GM12878 (cell line): ENCODE results near the gene FUT8. TPM values are rescaled to one million over a fixed set of nuclear protein-coding genes. Genes with fewer than 3 reads are reported as not detected.

Experiments
- CHD4 ChIP-seq: fragments of 200-600 bp; sonication (generic); IDR thresholded peaks from 2 replicates; pipeline ENCODE4 v1.6.1; 2016; ENCODE audit warnings: mild to moderate bottlenecking
- KAT2A ChIP-seq: conservative IDR thresholded peaks from 2 replicates; pipeline ENCODE4 v1.6.1; 2011; ENCODE audit warnings: low read depth, low read length; ENCODE audit not compliant: control insufficient read depth
- MLLT1 ChIP-seq: fragments of 450-650 bp; IDR thresholded peaks from 2 replicates; pipeline ENCODE4 v1.6.1; 2016; ENCODE audit warnings: mild to moderate bottlenecking
- RAD51 ChIP-seq: fragments of 450-650 bp; IDR thresholded peaks from 2 replicates; pipeline ENCODE4 v1.6.1; 2016; ENCODE audit warnings: moderate library complexity, mild to moderate bottlenecking, inconsistent platforms
- RELB ChIP-seq: fragments of 450-650 bp; IDR thresholded peaks from 2 replicates; pipeline ENCODE4 v1.6.1; 2017; ENCODE audit warnings: low read depth, mild to moderate bottlenecking, moderate library complexity
- polyA plus RNA-seq, 11 experiments: library from polyadenylated mRNA; depleted of rRNA in 4 of 11; unstranded in 6 of 11; stranded (reverse) in 5 of 11; fragments of >200 nt; fragmentation: Nextera tagmentation in 4 of 11; fragmentation: Illumina TruSeq in 1 of 11; extraction: Ambion mirVana in 4 of 11; extraction: Trizol in 1 of 11; gene quantifications; 1 replicate in 1 of 11; 2 replicates in 10 of 11; pipeline versions ENCODE4 v1.2.1 to v1.2.3, GENCODE V29; 2011 to 2016; ENCODE audit warnings: inconsistent platforms in 2 of 11, missing spikeins in 2 of 11, low read depth in 1 of 11
- total RNA-seq, 4 experiments: library from RNA; depleted of rRNA in 3 of 4; stranded (reverse); fragments of >200 nt in 3 of 4; fragmentation: Illumina TruSeq in 1 of 4; extraction: Trizol in 1 of 4; gene quantifications; 2 replicates each; pipeline versions ENCODE4 v1.2.1 to v1.2.3, GENCODE V29; 2013 to 2021
- TF ChIP-seq, protein P1 (sequence below): fragments of 450-650 bp; IDR thresholded peaks from 2 replicates; pipeline ENCODE4 v1.6.1; 2017; ENCODE audit warnings: mild to moderate bottlenecking, moderate library complexity

FUT8 gene
- total and polyA plus RNA-seq, 10 of the 15 experiments (the other 5 are each of a cell fraction or from before 2014, with no cell fraction given) = 21.3 to 106 (median 66.3) TPM

DNA sequence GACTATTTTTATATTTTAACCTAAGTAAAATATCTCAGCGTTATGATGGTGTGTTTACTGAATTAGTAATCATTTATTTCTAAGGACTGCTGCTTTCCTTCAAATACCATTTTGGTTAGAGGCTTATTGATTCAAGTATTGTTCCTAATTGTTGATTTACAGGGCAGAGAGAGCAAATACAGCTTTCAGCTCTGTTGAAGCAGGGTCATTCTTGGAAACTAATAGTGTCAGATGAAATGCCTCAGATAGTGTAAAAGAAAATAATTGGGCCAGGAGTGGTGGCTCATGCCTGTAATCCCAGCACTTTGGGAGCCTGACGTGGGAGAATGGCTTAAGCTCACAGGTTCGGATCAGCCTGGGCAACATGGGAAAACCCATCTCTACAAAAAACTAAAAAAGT lies 249.3 kb downstream of the FUT8 start (continued):
- TF ChIP-seq, protein P1, sequence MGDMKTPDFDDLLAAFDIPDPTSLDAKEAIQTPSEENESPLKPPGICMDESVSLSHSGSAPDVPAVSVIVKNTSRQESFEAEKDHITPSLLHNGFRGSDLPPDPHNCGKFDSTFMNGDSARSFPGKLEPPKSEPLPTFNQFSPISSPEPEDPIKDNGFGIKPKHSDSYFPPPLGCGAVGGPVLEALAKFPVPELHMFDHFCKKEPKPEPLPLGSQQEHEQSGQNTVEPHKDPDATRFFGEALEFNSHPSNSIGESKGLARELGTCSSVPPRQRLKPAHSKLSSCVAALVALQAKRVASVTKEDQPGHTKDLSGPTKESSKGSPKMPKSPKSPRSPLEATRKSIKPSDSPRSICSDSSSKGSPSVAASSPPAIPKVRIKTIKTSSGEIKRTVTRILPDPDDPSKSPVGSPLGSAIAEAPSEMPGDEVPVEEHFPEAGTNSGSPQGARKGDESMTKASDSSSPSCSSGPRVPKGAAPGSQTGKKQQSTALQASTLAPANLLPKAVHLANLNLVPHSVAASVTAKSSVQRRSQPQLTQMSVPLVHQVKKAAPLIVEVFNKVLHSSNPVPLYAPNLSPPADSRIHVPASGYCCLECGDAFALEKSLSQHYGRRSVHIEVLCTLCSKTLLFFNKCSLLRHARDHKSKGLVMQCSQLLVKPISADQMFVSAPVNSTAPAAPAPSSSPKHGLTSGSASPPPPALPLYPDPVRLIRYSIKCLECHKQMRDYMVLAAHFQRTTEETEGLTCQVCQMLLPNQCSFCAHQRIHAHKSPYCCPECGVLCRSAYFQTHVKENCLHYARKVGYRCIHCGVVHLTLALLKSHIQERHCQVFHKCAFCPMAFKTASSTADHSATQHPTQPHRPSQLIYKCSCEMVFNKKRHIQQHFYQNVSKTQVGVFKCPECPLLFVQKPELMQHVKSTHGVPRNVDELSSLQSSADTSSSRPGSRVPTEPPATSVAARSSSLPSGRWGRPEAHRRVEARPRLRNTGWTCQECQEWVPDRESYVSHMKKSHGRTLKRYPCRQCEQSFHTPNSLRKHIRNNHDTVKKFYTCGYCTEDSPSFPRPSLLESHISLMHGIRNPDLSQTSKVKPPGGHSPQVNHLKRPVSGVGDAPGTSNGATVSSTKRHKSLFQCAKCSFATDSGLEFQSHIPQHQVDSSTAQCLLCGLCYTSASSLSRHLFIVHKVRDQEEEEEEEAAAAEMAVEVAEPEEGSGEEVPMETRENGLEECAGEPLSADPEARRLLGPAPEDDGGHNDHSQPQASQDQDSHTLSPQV = no peak
- TF ChIP-seq RELB = no peak
- TF ChIP-seq CHD4 = no peak
- TF ChIP-seq KAT2A = no peak
- TF ChIP-seq RAD51 = no peak
- TF ChIP-seq MLLT1 = no peak
